ENCODE results near the gene CLDN17.

GRCh38 chr21:30166705-30167104 is at the start of gene CLDN17:
- no peak for TF ChIP-seq POLR2AphosphoS5 (IDR thresholded peaks at IDR 0.05)
- TF ChIP-seq, protein P1, sequence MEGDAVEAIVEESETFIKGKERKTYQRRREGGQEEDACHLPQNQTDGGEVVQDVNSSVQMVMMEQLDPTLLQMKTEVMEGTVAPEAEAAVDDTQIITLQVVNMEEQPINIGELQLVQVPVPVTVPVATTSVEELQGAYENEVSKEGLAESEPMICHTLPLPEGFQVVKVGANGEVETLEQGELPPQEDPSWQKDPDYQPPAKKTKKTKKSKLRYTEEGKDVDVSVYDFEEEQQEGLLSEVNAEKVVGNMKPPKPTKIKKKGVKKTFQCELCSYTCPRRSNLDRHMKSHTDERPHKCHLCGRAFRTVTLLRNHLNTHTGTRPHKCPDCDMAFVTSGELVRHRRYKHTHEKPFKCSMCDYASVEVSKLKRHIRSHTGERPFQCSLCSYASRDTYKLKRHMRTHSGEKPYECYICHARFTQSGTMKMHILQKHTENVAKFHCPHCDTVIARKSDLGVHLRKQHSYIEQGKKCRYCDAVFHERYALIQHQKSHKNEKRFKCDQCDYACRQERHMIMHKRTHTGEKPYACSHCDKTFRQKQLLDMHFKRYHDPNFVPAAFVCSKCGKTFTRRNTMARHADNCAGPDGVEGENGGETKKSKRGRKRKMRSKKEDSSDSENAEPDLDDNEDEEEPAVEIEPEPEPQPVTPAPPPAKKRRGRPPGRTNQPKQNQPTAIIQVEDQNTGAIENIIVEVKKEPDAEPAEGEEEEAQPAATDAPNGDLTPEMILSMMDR (IDR thresholded peaks at IDR 0.05): no peak
- TF ChIP-seq POLR2A (IDR thresholded peaks at IDR 0.05): no peak
